ENCODE results near the gene GADD45GIP1. TPM values are rescaled to one million over a fixed set of nuclear protein-coding genes. Genes with fewer than 3 reads are reported as not detected.

GADD45GIP1 gene
- total RNA-seq (2014; rRNA removed; shearing (Covaris generic)): 48.1 and 54.0 TPM in 2 replicates

DNA sequence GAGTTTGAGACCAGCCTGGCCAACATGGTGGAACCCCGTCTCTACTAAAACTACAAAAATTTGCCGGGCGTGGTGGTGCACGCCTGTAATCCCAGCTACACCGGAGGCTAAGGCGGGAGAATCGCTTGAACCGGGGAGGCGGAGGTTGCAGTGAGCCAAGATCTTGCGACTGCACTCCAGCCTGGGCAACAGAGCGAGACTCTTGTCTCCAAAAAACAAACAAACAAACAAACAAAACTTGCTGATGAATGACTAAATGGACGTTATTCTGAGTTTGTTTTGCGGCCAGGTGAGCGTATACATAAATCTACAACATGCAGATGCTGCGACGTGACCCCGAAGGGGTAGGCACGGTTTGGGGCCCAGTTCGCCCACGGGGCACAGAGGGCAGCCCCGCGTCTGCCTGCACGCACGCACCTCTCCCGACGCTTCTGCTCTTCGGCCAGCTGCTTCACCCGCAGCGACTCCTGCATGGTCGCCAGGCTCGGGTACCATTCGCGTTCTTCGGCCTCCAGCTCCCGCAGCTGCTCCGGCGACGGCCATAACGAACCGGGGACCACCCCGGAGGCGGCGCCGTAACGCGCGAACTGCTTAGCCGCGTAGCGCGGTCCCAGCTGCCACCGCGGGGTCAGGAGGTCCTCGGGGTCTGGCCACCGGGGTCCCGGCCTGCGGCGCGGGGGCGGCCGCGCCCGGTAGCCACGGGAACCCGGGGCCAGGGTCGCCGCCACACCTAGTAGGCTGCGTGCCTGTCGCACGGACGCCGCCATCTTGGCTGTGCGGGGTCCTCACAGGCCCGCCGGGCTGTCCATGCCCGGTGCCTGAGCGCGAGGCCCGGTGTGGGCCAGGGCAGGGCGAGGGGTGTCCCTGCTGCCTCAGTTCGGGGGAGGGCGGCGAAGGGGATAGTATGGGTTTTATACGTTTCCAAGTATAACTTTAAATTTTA is at the start of gene GADD45GIP1:
Gene GADD45GIP1, minus strand, starts transcription at position 778 of the 943 bp plus-strand sequence. Its CDS starts 11 bp downstream, at position 767.
- DNase-seq (ENCODE audit: low read depth): peak; percentile 80

DNA sequence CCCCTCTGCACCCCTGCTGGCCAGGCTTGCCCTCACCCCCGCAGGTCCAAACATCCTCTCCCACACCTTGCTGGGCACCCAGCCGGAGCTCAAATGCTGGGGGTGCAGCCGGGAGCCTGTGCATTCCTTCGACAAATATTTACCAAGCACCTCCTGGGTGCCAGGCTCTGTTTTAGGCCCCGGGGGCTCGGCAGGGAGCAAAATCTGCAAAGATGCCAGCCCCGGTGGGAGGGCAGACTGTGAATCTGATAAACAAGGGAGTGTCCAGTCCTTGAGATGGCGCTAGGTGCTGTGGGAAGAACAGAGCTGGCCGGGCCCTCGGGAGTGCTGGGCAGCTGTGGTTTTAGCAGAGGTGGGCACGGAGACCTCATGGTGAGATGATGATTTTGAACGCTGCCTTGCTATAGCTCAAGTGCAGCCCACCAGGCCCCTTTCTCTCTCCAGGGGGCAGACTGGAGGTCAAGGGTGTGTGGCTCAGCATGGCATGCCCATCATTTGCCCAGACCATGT is 48.9 kb upstream of the GADD45GIP1 start:
- no peak for DNase-seq (ENCODE audit: low read depth)

DNA sequence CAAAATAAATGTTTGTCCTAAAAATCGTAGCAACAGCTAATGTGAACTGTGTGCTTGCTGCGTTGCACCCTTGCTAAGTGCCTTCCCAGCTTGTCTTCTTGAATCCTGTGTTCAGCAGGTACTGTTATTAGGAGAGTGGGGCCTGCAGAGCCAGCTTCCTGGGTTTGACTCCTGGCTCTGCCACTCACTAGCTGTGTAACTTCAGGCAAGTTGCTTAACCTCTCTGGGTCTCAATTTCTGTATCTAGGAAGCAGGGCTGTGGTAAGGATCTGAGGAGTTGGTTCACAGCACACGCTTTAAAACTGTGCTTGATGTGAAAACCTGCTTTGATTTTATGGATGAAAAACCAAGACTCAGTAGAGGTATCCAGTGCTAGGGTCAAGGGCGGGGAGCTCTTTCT is 48.2 kb upstream of the GADD45GIP1 start:
- no peak for DNase-seq (ENCODE audit: low read depth)

DNA sequence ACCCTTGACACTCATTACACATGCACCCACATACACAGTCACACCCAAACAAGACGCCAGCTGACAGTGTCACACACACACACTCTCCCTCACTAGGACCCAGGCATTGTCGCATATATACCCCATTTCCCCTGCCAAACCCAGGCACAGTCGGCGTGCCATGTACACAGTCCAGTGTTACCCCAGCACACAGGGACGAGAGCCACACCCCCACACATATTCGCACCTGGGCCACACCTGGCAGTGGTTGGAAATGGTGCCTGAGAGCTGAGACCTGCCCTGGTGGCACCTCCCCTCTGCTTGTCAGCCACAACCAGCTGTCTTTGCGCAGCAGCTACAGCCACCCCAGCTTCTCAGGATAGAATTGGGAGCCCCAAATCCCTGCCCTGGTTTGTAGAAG is 47.2 kb upstream of the GADD45GIP1 start:
- no peak for DNase-seq (ENCODE audit: low read depth)

DNA sequence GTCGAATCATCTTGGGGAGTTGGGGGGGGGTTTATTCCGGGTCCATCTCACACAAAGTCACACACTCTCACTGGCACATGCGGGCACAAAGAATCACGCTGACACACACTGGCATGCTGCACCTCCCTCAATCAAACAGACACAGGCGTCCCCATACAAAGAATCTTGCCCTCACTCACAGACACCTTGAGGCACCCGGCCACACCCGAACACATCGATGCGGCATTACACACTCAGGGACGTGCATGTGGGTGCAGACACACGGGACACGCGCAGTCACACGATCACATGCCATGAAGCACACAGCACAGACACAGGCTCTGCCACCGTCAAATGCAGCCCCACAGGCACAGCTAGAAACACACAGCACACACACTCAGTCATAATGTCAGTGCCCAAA is 46.1 kb upstream of the GADD45GIP1 start:
- DNase-seq (ENCODE audit: low read depth): no peak

DNA sequence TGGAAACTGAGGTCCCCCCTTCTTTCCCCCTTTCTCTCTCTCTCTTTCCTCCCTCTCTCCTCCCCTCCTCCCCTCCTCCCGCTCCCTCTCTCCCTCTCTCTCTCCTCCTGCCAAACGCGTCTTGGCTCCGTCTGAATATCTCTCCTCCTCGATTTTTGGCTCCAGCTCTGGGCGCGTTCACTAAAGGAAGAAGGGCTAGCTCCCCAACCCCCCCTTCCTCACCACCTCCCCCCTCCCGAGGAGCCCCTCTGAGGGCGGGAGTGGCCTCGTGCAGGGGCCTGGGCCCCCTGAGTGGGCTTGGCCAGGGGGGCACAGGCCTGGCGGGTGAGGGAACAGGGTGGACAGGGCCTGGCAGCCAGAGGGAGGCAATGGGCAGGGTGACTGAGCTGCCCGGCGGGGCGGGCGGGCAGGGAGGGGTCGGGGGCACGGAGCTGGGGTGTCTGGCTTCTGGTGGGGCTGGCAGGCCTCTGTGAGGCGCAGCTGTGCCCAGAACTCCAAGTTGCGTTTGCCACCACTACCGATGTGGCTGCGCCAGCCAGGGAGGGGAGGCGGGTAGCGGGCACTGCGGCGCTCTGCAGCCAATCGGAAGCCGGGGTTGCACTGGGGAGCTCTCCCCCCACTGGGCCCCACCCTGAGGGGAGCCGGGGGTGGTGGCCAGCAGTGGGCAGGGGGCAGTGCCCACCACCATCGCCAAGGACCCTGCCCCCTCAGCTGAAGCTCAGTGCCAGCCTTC is 45.3 kb upstream of the GADD45GIP1 start:
- no peak for DNase-seq (ENCODE audit: low read depth)

DNA sequence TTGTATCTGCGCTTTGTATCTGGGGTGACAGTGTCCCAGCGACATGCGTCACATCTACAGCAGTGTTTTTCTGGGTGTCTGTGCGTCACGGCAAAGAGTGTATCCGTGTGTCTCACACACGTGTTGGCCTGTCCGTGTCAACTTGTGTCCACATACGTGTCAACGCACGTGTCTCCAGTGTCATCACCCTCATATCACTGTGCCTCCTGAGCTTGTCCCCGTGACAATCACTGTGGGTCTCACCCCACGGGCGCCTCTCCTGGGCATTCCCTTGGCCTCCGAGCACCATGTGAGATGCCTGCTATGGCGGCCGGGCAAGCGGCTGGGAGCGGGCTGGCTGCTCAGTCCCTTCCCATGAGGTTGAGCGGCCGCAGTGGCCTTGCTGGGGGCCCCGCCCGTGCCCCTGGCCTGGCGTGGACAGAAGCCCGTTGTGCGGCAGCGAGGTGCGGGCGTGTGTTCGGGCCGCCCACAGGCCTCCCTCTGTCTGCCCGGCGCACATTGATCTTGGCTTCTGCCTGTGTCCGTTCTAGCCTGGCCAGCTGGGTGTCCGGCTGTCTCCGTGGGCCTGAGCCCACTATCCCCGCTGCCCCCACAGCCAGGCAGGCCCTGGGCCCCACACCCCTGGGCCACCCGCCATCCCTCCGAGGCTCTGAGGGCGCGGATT is 44.6 kb upstream of the GADD45GIP1 start:
- DNase-seq (ENCODE audit: low read depth): no peak

DNA sequence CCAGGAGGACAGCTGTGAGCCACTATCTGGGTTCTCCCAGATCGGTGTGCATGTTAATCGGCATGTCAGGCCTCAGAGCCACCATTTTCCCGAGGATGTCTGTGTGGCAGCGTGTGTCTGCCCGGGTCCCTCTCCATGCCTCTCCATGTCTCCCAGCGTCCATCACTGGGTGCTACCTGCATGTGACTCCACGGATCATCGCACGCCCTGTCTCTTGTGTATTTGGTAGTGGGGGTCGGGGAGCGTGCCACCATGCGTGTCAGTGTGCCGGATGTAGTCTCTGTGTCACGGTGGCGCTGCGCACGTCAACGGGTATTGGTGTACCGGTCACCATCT is 44.1 kb upstream of the GADD45GIP1 start:
- no peak for DNase-seq (ENCODE audit: low read depth)

DNA sequence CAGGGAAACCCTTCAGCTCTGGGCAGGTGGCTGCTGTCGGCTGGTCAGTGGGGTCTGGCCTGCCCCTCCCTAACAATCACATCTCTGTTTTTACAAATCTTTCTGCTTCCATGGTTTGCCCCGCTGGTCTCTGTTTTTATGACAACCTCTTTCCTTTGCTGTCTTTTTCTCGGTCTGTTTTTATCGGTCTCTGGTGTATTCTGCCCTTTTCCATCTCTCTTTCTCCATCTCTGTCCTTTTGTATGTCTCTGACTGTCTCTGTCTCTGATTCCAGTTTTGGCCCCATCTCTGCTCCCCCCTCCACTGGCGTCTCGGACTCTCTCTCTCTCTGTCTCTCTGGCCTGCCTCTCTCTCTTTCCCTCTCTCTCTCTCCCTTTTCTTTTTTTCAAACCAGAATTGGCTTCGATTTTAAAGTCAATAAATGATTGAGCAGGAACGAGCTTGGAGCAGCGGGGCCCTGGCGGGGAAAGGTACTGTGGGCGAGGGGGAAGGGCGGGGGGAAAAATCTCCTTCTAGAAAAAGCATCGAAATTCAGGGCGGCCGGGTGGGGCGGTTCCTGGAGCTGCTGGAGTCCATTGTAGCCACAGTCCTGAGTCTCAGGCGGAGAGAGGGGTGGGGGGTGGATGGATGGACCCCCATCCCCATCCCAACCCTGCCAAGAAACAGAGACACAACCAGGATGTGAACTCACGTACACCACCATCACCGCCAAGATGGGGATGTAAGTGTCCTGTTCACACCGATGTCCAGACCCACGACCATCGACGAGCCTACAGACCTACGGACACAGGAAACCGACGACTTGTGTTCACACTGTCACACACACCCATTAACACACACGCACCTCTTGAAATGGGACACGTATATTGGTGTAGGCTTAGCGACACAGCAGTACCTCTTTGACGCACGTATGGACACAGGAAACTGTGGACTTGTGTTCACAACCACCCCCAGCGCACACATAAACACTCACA is 41.2 kb upstream of the GADD45GIP1 start:
- no peak for DNase-seq (ENCODE audit: low read depth)

DNA sequence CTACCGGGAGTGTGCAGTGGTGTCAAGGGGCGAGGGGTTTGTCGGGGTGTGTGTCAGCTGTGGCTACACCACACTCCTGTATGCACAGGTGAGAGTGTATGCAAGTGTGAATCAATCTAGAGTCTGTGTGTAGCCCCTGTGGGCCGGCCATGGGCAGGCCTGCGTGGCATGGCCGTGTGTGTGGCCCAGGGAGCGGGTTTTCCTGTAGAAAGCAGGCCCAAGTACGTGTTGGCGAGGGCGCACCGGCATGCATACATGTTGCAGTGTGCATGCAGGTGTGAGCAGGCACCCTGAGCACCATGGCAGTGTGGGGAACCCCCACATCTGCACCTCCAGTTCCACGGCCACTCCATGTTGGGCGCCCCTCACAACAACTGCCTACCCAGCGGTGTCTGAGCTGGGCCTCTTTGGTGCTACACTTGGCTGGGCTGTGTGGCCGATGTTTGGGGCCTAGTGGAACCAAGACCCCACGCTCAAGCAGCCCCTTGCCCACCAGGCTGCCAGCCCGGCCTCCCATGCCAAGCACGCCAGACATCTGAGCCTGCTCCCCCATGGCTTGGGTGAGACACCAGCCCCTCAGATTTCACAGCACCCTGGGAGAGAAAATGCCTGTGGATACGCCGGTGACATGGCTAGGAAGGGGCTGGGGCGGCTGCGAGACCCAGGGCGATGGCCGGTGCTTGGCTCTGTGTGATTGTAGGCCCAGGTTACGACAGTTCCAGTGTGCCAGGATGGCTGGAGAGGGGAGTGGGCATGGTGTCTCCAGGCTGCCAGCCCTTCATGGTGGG is 40.4 kb upstream of the GADD45GIP1 start:
- DNase-seq (ENCODE audit: low read depth): no peak

DNA sequence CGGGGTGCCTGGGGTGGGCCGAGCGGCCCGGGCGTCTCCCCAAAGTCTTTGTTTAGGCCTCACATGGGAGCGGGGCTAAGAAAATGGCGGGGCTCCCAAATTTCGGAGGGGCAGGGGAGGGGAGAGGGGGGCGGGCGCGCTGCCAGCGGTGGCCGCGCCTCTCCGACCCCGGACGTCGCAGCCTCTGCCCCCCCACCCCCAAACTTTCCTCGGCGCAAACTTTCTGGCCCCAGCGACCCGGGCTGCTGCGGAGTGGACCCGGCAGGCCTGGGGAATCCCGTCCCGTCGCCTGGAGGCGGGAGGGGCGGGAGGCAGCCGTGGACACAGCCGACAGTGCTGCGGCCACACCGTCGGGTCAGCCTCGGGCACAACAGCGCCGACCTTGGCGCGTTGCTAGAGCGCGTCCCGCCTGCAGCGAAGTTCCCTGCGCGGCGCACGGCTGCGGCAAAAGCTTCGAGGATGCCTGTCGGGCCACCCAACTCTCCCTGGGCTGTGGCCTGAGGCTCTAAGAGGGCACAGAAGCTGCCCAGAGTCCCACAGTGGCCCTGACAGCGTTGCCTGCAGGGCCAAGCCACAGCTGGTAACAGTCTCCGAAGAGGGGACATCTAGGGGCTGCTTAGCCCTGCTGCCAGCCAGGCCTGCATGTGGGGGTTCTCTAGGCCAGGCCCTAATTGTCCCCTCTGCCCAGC is 39.5 kb upstream of the GADD45GIP1 start:
- DNase-seq (ENCODE audit: low read depth): peak; percentile 63

DNA sequence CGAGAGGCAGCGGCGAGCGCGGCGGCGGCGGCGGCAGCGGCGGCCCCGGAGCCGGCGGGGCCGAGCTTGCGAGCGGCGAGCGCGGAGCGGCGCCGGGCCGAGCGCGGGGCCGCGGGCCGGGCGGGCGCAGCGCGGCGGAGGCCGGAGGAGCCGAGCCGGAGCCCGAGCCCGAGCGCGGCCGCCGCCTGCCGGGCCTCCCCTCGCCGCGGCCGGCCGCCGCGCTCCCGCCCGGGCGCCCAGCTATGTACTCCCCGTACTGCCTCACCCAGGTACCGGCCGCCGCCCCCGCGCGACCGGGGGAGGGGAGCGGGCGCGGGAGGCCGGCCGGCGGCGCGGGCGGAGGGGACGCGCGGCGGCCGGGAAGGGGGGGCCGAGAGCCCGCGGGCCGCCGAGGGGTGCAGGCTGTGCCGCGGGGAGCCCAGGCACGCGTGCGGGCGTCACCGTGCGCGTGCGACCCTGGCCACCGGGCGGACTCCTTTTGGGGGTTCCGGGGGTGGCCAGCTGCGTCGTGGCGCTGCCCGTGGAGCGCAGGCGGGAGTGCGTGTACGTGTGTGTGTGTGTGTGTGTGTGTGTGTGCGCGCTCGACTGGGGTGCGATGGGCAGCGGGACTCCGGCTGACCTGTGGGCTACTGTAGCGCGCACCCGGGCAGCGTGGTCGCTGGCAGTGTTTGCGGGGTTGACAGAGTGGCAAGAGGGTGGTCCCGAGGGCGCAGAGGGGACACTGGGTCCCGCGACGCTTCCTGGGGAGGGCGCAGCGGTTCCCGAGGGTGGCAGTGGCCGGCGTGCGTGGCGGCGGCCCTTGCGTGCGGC is 38.8 kb upstream of the GADD45GIP1 start:
- peak; percentile 35 for DNase-seq (ENCODE audit: low read depth)

DNA sequence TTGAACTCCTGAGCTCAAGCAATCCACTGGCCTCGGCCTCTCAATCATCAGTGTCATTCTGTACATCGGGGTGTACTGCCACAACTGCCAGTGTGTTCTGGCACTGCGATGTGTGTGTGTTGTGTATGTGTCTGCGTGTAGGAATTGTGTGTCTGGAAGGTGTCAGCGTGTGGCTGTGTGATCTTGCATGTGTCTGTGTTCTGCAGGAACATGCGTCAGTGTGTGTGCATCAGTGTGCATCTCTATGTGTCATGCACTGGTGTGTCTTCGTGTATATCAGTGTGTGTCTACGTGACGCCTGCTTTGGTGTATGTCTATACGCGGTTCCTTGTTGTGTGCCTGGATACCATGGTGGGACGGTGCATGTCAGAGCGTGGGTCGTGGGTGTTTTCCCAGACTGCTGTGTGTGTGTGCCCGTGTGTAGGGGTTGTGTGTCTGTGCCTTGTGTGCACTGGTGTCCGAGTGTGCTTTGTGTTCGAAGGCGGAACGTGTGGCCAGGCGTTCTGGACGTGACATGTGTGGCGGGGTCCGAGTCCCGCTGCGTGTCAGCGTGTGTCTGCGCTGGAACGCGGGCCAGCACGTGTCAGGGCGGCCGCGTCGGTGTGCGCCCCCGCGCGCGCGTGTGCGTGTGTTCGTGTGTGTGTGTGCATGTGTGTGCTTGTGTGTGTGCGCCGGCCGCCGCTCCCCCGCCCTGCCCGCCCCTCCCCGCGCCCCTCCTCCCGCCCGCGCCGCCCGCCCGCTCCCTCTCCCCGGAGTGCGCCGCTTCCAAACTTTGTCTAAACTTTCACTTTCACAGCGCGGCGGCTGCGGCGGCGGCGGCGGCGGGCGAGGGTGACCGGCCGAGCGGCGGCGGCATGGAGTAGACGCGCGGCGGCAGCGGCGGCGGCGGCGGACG is 37.9 kb upstream of the GADD45GIP1 start, which contains the start of gene NFIX:
Gene NFIX, plus strand, starts transcription at position 775 of the 895 bp plus-strand sequence. CDS start 363 bp downstream, outside the sequence.
- peak; percentile 60 for DNase-seq (ENCODE audit: low read depth)

DNA sequence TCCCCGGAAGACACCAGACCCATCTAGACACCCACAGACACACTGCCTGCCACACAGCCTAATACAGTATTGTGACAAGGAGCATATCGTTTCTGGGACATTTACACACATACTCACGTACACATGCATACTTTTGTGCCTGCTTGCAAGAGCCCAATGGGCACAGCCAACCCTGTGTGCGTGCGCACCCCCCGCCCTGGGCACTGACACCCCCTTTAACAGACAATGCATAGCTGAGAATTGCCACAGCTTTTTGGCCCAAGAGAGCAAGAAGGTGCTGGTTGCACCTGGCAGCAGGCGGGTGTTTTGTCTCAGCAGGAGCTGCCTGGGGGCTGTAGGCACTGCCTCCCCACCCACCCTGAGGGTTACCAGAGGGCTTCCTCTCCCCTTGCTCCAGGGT is 36.5 kb upstream of the GADD45GIP1 start:
- no peak for DNase-seq (ENCODE audit: low read depth)

DNA sequence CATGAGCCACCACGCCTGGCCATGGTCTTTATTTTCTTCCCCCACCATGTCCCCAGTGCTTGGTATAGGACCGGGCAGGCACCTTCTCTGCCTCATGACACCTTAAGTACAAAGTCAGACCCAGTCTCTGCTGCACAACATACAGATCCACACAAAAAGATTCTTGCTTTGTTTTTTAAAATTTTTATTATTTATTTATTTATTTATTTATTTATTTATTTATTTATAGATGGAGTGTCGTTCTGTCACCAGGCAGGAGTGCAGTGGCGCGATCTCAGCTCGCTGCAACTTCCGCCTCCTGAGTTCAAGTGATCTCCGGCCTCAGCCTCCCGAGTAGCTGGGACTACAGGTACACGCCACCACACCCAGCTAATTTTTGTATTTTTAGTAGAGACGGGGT is 35.7 kb upstream of the GADD45GIP1 start:
- DNase-seq (ENCODE audit: low read depth): no peak

DNA sequence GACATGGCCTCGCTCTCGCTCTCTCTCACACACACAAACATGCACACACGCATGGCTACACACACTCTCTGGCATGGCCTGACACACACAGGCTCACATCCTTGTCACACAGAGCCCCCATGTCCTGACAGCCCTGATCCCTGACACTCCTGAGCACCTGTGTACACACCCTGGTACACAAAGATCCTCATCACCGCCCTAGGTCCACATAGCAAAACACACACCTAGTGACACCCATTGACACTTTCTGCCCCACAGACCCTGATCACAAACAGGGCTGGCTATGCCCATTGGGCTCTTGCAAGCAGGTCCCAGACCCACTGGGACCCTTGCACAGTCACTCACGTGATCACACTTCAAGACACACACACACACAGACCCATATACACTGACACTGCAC is 34.3 kb upstream of the GADD45GIP1 start:
- DNase-seq (ENCODE audit: low read depth): no peak

DNA sequence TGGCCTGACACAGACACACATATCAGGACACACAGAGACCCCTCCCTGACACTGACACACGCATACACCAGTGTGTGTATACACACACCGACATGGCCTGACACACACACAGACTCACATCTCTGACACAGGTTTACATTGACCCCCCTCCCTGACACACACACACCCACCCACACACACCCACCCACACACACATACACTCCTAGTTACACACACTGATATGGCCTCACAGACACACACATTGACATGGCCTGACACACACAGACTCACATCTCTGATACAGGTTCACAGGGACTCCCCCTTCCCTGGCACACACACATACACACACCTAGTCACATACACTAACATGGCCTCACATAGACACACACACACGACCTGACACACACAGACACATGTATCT is 33.8 kb upstream of the GADD45GIP1 start:
- no peak for DNase-seq (ENCODE audit: low read depth)

All from M059J (cell line).